ENCODE measurements around the gene KDM4C.

- TF ChIP-seq CTCF (IDR thresholded peaks at IDR 0.05; ENCODE audit: low read length) (no peak), EZH2 (IDR thresholded peaks at IDR 0.05; ENCODE audit: borderline replicate concordance, low read length) (no peak)
Measured at GRCh38 chr9:7132605-7133004, 374.8 kb downstream of the KDM4C start.
